ENCODE results near the gene ACAP1.
"Not testable (repeated sequence)": the region's sequence is repeated elsewhere in the genome, so short reads cannot be mapped to it uniquely, and the experiment has no call there.

ACAP1 gene

DNA sequence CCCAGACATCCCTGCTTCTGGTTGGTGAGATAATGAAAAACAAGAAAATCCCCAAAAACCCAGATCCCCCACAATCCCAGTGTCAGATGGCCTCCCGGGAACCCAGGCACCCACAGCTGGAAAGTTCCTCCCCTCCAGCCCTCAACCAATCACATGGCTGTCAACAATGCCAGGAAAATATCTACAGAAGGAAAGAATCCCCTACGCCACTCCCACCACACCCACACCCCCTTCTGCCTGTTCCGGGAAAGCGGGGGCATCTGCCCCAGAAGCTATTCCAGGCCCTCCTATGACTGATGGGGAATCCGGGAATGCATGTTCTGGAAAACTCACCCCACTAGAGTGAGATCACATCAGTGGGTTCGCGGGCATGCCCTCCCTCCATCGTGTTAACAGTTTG is 20.4 kb downstream of the ACAP1 start:
- DNase-seq = no peak

DNA sequence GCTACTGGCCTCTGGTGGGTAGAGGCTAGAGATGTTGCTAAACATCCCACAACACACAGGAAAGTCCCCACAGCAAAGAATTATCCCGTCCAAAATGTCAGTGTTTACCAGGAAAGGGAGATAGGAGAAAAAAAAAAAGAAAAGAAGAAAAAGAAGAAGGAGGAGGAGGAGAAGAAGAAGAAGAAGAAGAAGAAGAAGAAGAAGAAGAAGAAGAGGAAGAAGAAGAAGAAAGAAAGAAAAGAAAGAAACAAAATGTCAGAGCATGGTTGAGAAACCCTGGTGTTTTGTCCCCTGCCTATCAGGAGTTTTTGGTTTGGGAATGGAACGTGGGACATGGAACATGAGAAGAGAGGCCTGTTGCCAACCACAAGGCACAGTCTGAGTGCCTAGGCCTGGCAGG is 21.1 kb downstream of the ACAP1 start:
- DNase-seq = no peak

DNA sequence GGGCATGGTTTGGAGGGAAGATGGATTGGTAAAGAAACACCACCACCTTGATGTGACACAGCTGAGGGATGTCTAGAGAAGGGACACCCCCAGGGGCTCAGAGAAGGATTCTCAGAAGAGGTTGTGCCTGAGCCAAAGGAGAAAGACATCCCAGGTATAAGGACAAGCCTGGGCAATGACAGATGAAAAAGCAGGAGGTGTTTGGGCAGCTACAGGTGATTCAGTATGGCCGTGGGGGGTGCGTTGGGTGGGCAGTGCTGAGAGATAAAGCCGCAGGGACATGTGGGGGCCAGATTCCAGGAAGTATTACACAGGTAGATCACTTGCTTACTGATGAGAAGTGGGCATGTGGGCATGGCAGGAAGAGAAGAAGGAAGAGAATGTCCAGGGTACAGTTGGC is 25.6 kb downstream of the ACAP1 start:
- DNase-seq = no peak

DNA sequence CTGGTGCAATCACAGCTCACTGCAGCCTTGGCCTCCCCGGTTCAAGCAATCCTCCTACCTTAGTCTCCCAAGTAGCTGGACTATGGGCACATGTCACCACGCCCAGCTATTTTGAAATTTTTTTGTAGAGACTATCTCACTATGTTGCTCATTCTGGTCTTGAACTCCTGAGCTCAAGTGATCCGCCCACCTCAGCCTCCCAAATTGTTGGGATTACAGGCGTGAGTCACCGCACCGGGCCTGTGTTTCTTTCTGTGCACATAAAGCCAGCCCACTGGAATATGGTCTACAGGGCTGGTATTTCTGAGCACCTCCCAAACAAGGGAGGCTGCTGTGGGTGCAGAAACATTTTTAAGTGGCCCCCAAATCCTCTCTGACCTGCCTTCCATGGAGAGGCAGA is 27.0 kb downstream of the ACAP1 start:
- no peak for DNase-seq

DNA sequence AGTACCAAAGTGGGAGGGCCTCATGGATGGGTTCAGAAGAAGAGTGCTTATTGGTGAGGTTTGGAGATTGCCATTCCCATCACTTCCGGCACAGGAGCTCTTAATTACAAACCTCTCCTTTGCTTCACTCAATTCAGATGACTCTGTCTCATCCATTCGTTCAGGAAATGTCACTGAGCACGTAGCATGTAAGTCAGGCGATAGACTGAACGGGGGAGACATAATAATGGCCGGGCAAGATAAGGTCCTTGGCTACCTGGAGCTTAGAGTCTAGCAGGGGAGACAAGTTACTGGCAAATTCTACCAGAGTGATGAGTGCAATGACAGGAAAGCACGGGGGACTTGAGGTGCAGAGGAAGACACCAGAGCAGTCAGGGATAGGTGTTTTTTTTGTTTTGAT is 29.6 kb downstream of the ACAP1 start:
- not testable (repeated sequence) for DNase-seq

DNA sequence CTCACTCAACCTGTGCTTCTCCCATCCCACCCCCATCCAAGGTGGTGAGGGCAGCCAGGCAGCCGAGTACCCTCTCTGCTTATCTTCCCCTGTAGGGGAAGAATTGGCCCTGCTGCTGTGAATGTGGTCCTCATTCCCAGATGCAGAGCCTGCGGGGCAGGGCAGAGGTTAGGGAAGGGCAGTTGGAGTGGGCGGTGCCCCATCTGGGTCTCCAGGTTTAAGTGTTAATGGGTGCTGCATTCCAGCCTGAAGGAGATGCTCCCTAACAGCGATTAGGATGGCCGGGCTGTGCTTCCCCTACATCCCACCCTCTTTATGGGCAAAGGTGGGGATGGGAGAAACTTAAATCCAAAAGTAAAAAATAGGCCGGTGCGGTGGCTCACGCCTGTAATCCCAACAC is 30.8 kb downstream of the ACAP1 start:
- no peak for DNase-seq

DNA sequence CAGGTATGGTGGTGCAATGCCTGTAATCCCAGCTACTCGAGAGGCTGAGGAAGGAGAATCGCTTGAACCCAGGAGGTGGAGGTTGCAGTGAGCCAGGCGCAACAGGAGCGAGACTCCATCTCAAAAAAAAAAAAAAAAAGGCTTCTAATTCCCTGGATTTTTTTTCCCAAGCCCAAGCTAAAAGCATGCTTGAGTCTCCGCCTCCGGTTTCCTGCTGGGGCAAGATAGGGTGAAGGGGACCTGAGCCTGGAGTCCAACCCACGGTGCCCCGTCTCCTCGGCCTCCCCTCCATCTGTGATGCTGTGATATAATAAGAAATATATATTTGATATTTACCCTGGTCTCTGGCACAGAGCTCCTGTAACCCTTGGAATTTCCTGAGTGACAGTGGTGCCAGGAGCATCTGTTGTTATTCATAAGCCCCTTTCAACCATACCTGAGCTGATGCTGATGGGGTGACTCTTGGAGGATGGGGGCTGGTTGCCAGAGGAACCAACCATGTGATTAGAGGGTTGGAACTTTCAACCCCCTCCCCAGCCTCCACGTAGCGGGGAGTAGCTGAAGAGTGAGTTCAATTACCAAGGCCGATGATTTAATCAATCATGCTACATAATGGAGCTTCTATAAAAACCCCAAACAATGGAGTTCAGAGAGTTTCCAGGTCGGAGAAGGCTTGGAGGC is 31.7 kb downstream of the ACAP1 start:
- no peak for DNase-seq

DNA sequence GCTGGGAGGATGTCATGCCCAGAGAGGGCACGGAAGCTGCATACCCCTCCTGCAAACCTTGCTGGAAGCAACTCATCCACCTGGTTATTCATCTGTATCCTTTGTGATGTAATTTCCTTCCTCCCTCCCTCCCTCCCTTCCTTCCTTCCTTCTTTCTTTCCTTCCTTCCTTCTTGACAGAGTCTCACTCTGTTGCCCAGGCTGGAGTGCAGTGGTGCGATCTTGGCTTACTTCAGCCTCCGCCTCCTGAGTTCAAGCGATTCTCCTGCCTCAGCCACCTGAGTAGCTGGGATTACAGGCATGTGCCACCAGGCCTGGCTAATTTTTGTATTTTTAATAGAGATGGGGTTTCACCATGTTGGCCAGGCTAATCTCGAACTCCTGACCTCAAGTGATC is 32.3 kb downstream of the ACAP1 start:
- DNase-seq = not testable (repeated sequence)

DNA sequence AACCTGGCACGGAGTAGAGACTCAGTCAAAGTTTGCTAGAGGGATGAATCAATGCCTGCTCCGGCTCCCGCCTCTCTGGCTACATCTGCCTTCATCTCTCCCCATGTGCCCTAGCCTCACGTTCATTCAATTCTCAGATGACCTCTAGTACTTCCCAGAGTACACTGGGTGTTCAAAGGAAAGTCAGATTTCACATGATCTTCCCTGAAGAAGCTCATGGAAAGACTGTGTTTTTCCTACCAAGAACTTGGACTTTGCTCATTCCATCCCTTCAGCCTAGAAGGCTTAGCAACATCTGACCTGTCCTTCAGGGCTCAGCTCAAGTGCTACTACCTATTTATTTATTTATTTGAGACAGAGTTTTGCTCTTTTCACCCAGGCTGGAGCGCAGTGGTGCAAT is 33.5 kb downstream of the ACAP1 start:
- DNase-seq = no peak

DNA sequence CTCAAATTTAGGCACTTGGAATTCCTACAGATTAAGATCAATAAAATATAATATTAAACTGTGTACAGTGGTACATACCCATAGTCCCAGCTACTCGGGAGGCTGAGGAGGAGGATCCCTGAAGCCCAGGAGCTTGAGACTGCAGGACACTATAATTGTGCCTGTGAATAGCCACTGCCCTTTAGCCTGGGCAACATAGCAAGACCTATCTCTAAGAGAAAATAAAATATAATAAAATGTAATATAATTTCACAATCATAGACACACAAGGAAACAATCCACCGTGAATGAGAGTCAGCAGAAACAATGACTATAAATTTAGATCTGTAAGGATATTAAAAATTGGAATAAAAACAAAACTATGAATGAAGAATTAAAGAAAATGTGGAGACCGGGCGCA is 34.5 kb downstream of the ACAP1 start:
- no peak for DNase-seq

DNA sequence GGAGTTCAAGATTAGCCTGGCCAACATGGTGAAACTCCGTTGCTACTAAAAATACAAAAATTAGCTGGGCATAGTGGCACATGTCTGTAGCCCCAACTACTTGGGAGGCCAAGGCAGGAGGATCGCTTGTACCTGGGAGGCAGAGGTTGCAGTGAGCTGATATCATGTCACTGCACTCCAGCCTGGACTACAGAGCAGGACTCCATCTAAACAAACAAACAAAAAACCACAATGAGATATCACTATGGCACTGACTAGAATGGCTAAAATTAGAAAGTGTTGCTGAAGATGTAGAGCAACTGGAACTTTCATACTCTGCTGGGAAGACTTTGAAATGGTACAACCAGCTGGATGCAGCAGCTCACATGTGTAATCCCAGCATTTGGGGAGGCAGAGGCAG is 38.0 kb downstream of the ACAP1 start:
- no peak for DNase-seq

DNA sequence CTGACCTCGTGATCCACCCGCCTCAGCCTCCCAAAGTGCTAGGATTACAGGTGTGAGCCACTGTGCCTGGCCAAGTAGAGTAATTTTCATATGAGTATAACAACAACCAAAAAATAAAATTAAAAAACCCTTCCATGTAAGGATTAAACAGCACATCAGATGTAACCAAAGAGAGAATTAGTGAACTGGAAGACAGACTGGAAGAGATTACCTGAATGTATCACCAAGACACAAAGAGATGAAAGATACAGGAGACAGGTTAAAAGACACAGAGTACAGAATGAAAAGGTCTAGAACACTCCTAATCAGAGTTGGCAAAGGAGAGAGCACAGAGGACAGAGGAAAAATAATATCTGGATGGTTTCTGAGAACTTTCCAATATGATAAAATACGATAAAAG is 42.8 kb downstream of the ACAP1 start:
- DNase-seq = no peak

DNA sequence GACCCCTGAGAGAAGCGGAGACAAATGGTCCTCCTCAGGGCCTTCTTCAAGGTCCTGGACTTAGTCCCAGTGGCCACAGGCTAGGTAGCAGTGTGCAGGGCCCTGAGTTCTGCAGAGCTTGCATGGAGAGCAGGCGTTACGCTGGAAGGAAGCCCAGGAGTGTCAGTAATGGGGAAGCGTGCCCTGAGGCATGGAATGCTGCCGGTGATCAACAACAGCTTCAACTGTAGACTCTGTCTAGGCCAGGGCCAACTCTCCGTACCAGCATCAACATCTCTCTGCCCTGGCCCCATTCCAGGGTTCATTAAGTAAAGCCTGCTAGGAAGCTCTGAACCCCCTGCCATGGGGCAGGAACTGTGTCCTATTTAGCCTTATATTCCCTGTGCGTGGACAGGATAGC is 44.0 kb downstream of the ACAP1 start:
- DNase-seq = no peak

DNA sequence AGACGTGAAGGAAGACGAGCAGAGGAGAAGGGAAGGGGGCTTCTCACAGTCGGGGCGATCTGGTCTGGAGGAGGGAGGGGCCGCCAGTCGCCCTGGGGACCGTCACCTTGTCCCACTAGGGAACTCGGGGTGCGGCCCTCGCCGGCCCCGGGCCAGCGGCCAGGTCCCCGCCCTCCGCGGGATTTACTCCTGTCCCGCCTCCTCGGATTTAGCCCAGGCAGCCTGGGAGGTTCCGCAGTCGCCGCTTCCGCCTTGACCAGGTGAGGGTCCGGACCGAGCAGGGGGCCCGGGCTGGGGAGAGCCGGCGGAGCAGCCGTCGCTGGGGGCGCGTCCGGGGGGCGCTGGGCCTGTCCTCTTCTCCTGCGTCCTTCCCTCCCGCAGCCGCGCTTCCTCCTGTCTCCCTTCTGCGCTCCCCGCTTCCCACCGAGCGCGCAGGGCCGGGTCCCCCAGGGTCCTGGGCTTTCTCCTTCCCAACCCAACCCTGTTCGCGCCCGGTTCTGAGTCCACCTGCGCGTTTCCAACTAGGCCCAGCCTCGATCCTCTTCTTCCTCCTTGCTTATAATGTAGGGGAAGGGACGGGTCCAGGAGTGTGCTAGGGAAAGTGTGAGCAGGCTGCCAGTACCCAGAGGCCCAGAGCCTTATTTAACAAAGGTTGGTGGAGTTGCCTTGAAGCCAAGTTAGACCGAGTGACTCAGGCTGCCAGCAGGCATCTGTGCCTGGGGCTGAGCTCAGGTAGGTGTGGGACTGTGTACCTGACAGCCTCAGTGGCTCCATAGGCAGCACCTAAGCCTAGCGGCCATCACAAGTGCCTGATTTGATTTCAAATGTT is 44.7 kb downstream of the ACAP1 start, which contains the start of gene TNK1:
Gene TNK1, plus strand, starts transcription at position 235 of the 829 bp plus-strand sequence. CDS start 1,838 bp downstream, outside the sequence.
- no peak for DNase-seq

DNA sequence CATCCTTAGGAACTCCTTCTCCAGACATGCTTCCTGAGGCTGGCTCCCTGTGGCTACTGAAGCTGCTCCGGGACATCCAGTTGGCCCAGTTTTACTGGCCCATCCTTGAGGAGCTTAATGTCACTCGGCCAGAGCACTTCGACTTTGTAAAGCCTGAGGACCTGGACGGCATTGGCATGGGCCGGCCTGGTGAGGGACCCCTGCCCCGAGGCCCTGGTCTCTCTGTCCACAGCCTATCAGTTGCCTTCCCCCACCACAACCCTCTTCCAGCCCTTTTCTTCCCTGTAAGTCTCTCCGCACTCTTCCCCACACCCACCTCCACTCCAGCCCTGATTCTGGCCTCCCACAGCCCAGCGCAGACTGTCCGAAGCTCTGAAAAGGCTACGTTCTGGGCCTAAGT is 46.6 kb downstream of the ACAP1 start:
- DNase-seq = no peak

DNA sequence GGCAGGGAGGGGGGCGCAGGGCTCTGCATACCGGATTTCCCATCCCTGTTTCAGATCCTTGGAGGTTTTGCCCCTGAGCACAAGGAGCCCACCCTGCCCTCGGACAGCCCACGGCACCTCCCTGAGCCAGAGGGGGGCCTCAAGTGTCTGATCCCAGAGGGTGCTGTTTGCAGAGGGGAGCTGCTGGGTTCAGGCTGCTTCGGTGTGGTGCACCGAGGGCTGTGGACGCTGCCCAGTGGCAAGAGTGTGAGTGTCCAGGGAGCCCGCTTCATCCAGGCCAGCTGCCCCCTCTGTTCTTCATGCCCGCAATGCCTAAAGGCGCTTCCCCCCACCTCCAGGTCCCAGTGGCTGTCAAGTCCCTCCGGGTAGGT is 47.0 kb downstream of the ACAP1 start:
- no peak for DNase-seq

DNA sequence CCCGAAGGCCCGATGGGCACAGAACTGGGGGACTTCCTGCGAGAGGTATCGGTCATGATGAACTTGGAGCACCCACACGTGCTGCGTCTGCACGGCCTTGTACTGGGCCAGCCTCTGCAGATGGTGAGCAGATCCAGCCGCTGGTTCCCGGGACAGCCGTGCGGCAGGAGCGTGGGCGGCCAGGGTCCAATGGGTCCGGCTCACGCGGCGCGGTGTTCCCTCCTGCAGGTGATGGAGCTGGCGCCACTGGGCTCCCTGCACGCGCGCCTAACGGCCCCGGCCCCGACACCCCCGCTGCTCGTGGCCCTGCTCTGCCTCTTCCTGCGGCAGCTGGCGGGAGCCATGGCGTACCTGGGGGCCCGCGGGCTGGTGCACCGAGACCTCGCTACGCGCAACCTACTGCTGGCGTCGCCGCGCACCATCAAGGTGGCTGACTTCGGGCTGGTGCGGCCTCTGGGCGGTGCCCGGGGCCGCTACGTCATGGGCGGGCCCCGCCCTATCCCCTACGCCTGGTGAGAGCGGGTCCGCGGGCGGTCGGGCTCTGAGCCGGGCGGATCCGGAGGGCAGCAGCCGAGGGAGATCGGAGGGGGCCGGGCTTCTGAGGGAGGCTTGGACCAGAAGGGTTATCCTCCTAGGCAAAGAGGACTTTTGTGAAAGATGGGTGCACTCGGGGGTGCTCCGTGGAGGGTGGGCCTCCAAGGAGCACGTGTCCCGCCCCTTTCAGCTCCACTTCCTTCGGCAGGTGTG is 47.6 kb downstream of the ACAP1 start:
- DNase-seq = no peak

DNA sequence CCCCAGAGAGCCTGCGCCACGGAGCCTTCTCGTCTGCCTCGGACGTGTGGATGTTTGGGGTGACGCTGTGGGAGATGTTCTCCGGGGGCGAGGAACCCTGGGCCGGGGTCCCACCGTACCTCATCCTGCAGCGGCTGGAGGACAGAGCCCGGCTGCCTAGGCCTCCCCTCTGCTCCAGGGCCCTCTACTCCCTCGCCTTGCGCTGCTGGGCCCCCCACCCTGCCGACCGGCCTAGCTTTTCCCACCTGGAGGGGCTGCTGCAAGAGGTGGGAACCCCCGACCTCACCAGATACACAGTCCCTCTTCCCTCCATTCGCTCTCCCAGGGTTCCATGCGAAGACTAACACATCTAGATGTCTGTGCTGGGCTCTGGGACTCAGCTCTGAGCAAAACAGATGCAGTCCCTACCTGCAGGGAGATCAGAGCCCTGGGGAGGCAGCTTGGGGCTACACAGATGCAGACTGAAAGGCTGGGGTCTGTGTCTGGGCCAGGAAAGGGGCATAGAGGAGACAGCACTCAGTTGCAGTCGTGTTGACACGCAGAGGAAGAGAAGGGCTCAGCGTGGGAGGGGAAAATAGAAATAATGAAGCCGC is 48.3 kb downstream of the ACAP1 start:
- no peak for DNase-seq

DNA sequence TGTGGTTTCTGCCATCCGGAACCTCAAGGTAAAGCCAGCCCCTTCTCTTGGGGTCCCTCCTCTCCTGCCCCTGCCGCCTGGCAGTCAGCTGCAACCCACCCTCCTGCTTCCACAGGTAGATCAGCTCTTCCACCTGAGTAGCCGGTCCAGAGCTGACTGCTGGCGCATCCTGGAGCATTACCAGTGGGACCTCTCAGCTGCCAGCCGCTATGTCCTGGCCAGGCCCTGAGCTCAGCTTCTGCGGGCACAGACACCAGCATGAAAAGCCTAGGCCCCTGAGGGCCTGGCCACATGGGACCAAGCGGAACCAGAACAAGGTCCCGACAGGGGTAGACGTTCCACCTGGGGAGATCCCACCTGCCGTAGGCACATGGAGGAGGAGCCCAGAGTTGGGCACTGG is 52.5 kb downstream of the ACAP1 start:
- DNase-seq = no peak

DNA sequence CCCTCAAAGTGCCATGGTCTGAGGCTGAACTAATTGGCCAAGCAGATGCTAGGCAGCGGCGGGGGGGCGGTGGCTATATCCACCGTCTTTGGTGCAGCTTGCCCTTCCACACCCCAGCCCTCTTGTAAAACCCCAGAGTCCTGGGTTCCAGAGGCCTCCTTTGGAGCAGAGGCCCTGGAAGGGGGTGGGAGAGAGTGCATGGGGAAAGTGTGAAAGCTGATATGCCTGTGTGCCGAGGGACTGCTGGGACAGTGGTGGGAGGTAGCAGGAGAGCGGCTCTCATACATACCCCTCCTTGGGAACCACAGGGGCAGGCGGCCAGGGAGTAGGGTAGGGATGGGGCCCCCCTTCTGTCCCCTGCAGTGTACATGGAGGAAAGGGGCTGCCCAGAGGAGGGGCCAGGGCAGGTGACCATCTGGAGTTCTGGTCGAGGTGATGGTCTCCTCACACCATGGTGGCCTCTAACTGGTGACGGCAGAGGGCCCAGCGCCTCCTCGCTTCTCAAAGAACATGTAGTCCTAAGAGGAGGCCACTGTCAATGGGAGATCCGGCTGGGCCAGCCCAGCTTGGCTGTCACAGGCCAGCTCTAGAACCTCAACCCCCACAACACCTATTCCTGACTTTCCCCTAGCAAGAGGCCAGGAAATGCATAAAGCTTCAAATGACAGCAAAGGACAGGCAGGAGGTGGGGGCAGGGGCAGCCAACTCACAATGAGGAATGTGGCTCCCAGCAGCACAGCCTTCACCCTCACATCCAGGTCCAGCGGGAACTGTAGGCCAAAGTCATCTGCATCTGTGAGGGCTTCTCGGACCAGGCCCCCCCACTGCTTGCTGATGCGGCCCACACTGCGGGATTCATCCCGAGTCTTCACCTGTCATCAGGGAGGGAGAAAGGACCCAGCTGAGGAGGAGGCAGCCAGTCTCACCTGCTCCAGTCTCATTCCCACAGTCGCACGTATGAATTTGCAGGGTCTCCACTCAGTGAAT is 53.9 kb downstream of the ACAP1 start:
- DNase-seq = no peak

DNA sequence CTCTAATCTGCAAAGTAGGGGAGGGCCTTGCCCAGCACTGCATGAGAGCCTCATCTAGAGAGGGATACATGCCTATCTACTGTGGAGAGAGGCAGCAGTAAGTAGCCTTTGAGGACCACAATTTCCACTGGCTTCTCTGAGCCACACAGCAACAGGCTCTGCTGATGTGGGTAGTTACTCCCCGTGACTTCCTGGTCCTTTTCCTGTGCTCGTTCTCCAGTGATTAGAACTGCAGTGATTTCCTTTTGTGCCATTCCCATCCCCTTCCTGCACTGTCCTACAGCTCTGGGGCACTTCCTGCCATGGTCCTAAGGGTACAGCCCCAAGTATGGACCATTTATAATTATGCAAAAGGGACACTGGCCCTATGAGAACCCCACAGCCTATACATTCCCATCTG is 55.0 kb downstream of the ACAP1 start:
- no peak for DNase-seq

Data from NCI-H524 treated with DMSO at 0.1 percent for 48 hours (cell line).